Pancreas (tissue), 10 donors: ENCODE measurements around the gene AUP1. TPM values are rescaled to one million over a fixed set of nuclear protein-coding genes. Genes with fewer than 3 reads are reported as not detected.

ENCODE experiments used
- ATAC-seq, 4 donors: fragments of 200-7000 bp; cut with Tn5 transposase; one replicate each; pipeline versions ENCODE4 v1.8.0 to v1.9.1; 2020; ENCODE audit warnings: mild to moderate bottlenecking in 4 of 4, moderate library complexity in 4 of 4
- DNase-seq, 6 donors: peaks; one replicate each; pipeline ENCODE4 v3.0.0-alpha.2; 2020
- FAIRE-seq: peaks from 2 replicates; lab custom pipeline; 2012; peaks lifted over from hg19 to GRCh38; lab: Jason Lieb, UNC
- H3K27ac ChIP-seq, 4 donors: fragments of 200-600 bp; sonication (generic); 1 replicate in 3 of 4; 2 replicates in 1 of 4; pipeline versions ENCODE4 v1.5.0 to v1.8.0; 2020
- H3K27me3 ChIP-seq, 4 donors: fragments of 200-600 bp; one replicate each; pipeline ENCODE4 v1.8.0; 2021
- H3K36me3 ChIP-seq, 3 donors: fragments of 200-600 bp; sonication (generic) in 1 of 3; one replicate each; pipeline versions ENCODE4 v1.5.0 to v1.8.0; 2020 to 2021
- H3K4me1 ChIP-seq, 3 donors: fragments of 200-600 bp; one replicate each; pipeline ENCODE4 v1.8.0; 2021
- H3K4me3 ChIP-seq, 4 donors: fragments of 200-600 bp; sonication (generic) in 2 of 4; one replicate each; pipeline versions ENCODE4 v1.5.0 to v1.8.0; 2020 to 2021
- H3K9me3 ChIP-seq, 4 donors: fragments of 200-600 bp; one replicate each; pipeline ENCODE4 v1.8.0; 2021
- WGBS, 2 donors: extraction: QIAGEN DNeasy Blood & Tissue Kit; methylation state at CpG; one replicate each; pipeline ENCODE4 v1.1.7; 2013; 5-methylcytosine and 5-hydroxymethylcytosine counted together
- intact Hi-C, 3 donors: fragments of 100-400 bp; cut with DNase I; formaldehyde crosslinking; loops; one replicate each; pipeline versions ENCODE4 v1.11.1 to v1.14.2; 2022
- polyA plus RNA-seq, 2 donors: library from polyadenylated mRNA; stranded (reverse); fragments of 200-250 nt; gene quantifications; one replicate each; pipeline ENCODE4 v1.2.3, GENCODE V29; 2013
- total RNA-seq, 6 donors: library from RNA; stranded (reverse); fragmentation: NEBNext Ultra II Directional in 4 of 6; extraction: Animal tissue kit (Norgen Biotek cat#: 25700) in 4 of 6; gene quantifications; one replicate each; pipeline versions ENCODE4 v1.2.1 to v1.2.4, GENCODE V29; 2021 to 2023
- TF ChIP-seq, protein P1 (sequence below), 4 donors: fragments of 200-600 bp; sonication (generic) in 3 of 4; IDR thresholded peaks; one replicate each; pipeline versions ENCODE4 v1.5.0 to v1.8.0; 2021; ENCODE audit warnings: antibody characterized with exemption in 4 of 4
- donor health status: healthy with polysubstance abuse.
- donor health status: DM: no; HTN: no; CAD: no; lungs with moderate emphysema.
- donor health status: DM: no; HTN: no; CAD: no.
- donor health status: control.
- donor health status: control.
- donor health status: Bipolar disorder and iron deficiency.
- donor health status: DM: yes; HTN: yes; CAD: no.
- donor health status: DM: no; HTN: no; CAD: no.
- donor health status: DM: no; HTN: no; CAD: no.
- donor health status: DM: yes; HTN: yes; CAD: no.

The AUP1 gene
- total and polyA plus RNA-seq, 8 donors, result 62.1 to 258 (median 71.8) TPM

DNA sequence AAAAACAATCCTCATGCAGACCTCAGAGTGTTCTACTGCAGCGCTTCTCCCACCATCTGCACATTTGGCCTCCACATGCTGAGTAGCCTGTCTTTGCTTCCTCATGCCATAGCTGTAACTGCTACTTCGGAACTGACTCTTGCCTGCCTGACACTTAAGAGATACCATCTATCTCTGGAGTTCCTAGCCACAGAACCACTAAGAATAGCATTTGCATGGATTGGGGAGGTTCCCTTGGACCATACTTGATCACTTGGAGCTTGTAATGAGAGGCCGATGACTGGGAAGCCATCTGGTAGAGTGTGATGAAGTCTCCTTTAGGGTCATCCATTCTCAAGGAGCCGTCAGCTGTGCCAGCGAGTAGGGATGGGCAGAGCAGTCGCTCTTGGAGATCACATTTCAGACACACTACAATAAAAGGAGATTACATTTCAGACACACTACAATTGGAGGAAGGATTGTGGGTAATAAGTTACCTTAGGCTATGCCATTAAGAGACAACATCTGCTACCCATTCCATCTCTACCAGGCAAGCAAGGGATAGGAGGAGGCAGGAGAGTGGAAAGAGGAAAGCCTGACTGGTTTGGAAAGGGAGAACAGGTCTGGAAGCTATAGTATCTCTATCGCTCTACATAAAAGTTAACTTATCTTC lies 46.8 kb upstream of the AUP1 start:
- intact Hi-C loops, result no loop called here
- FAIRE-seq (no peak), ATAC-seq (peak in 2 of 4 donors; percentile 30 to 44)

DNA sequence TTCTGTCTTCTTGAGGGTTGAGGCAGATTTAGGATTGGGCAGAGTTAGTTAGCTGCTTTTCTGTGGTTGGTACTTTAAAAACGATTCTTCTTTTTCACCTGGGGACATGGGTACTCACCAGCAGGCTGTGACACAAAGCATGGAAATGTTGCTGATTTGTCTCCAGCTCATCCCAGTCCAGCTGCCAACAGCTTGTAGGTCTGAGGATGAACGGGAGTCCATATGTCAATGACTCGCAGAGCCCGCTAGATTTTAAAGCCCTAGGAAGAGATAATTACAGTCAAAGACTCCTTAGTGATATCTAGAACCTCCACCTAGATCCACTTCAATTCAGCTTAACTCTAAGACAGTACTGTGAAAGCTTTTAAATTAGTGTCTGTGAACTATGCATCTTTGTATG lies 45.8 kb upstream of the AUP1 start:
- Histone ChIP-seq H3K36me3 (no peaks in the 10 kb centered on the region), H3K4me3 (no peak overlapping the region), H3K27ac (no peak overlapping the region), H3K9me3 (no peaks in the 10 kb centered on the region), H3K27me3 (no peaks in the 10 kb centered on the region), H3K4me1 (no peaks in the 10 kb centered on the region)
- FAIRE-seq (no peak), DNase-seq (no peak), ATAC-seq (no peak)
- intact Hi-C loops, result no loop called here
- 72 to 76% methylated on average over 4 of the region's 4 CpGs for WGBS, 2 donors
- TF ChIP-seq, protein P1, sequence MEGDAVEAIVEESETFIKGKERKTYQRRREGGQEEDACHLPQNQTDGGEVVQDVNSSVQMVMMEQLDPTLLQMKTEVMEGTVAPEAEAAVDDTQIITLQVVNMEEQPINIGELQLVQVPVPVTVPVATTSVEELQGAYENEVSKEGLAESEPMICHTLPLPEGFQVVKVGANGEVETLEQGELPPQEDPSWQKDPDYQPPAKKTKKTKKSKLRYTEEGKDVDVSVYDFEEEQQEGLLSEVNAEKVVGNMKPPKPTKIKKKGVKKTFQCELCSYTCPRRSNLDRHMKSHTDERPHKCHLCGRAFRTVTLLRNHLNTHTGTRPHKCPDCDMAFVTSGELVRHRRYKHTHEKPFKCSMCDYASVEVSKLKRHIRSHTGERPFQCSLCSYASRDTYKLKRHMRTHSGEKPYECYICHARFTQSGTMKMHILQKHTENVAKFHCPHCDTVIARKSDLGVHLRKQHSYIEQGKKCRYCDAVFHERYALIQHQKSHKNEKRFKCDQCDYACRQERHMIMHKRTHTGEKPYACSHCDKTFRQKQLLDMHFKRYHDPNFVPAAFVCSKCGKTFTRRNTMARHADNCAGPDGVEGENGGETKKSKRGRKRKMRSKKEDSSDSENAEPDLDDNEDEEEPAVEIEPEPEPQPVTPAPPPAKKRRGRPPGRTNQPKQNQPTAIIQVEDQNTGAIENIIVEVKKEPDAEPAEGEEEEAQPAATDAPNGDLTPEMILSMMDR (IDR thresholded peaks at IDR 0.05), result no peak

More for the DNA sequence above, 46.8 kb upstream of the AUP1 start:
- TF ChIP-seq, protein P1 (IDR thresholded peaks at IDR 0.05), result no peak
- no peaks in the 10 kb centered on the region for H3K27me3 ChIP-seq
- no peaks in the 10 kb centered on the region for H3K4me1 ChIP-seq
- no peak overlapping the region for H3K4me3 ChIP-seq
- WGBS, 2 donors, result 76 to 85% methylated on average over 7 of the region's 7 CpGs
- peak overlapping the region in 1 of 4 donors; percentile 46 for H3K27ac ChIP-seq
- H3K36me3 ChIP-seq, result no peaks in the 10 kb centered on the region
- DNase-seq, result no peak
- H3K9me3 ChIP-seq, result no peaks in the 10 kb centered on the region

DNA sequence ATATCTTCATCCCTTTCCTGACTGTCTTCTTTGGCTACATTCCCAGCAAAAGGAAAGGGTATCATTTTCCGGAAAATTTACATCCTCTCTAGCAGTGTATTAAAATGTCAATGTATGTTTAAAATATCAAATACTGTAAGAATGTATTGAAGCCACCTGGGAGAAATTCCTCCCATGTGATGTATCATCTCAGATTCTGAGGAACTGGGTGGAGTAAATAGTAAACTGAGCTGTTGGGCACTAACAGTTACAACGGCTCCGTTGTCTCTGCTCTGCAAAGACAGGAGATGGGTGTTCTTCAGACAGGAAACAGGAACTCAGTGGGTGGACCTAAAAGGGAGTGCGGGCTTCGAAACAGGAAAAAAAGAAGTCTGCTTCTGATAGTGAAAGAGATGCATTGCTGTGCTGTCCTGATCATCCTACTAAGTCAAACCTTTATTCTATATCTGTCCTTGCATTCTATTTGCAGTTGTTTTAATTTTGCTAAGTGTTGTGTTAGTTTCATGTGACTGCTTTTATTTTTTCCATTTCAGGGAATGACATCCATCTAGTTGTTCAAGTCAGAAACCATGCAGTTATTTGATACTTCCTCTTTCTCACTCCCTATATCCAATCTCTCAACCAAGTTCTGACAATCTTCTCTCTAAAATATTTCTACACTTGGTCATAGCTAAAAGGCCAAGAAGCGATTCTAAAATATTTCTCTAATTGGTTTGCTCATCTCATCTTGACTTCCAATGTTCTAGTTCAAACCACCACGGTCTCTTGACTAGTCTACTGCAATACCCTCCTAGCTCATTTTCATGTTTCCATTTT lies 44.4 kb upstream of the AUP1 start:
- Histone ChIP-seq H3K4me1 (no peaks in the 10 kb centered on the region), H3K27me3 (no peaks in the 10 kb centered on the region), H3K27ac (no peak overlapping the region), H3K4me3 (no peak overlapping the region), H3K9me3 (no peaks in the 10 kb centered on the region), H3K36me3 (no peaks in the 10 kb centered on the region)
- DNase-seq, result no peak
- no peak for FAIRE-seq
- intact Hi-C loops, result no loop called here
- 55 to 64% methylated on average over 7 of the region's 7 CpGs for WGBS, 2 donors
- peak in 2 of 4 donors; percentile 17 to 31 for ATAC-seq
- TF ChIP-seq, protein P1 (IDR thresholded peaks at IDR 0.05), result no peak

DNA sequence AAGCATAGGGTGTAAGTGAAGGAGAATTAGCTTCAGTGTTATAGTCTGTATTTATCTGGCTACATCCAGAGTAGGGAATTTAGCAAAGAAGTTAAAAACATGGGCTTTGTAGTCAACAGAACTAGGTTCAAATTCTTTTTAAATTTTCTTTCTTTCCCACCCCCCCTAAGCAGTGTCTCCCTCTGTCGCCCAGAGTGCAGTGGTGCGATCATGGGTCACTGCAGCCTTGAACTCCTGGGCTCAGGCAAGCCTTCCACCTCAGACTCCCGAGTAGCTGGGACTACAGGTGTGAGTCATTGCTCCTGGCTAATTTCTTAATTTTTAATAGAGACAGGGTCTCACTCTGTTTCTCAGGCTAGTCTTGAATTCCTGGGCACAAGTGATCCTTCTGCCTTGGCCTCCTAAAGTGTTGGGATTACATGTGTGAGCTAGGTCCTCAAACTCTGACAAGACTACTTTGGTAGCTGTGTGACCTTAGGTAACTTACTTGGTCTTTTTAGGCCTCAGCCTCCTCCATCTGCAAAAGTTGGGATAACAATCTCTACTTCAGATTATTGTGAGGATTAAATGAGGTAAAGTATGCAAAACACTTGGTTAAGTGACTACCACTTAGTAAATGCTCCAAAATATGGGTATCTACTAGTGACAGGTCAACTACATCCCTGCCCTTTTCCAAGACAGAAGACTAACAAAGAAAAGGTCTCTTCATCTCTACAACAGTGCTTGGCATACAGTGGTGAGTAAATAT lies 42.8 kb upstream of the AUP1 start:
- no peaks in the 10 kb centered on the region for H3K27me3 ChIP-seq
- no peak for ATAC-seq
- no peak overlapping the region for H3K27ac ChIP-seq
- no peak overlapping the region for H3K4me3 ChIP-seq
- TF ChIP-seq, protein P1 (IDR thresholded peaks at IDR 0.05), result no peak
- H3K36me3 ChIP-seq, result no peaks in the 10 kb centered on the region
- FAIRE-seq, result no peak
- no peaks in the 10 kb centered on the region for H3K4me1 ChIP-seq
- no peaks in the 10 kb centered on the region for H3K9me3 ChIP-seq
- intact Hi-C loops, result no loop called here
- DNase-seq, result no peak
- 50 to 58% methylated on average over 3 of the region's 3 CpGs for WGBS, 2 donors
